Activated CD4-positive, alpha-beta T cell treated with anti-CD3 and anti-CD28 coated beads, Interleukin-2, amount 10 ng/mL, durations not matched to agents 24 days and 14 days (primary cell): ENCODE measurements around the gene CPLX3. TPM values are rescaled to one million over a fixed set of nuclear protein-coding genes. Genes with fewer than 3 reads are reported as not detected.
A peak's percentile ranks its signal among the peaks of the same experiment; 100 is the strongest.

ENCODE experiments used
- DNase-seq: peaks from one replicate; pipeline ENCODE4 v3.0.0; 2022
- H3K27ac Mint-ChIP-seq: one replicate; pipeline ENCODE4 v1.8.0; 2022; ENCODE audit warnings: mild to moderate bottlenecking, mixed read lengths
- H3K27me3 Mint-ChIP-seq: one replicate; pipeline ENCODE4 v1.8.0; 2022; ENCODE audit warnings: mixed read lengths
- H3K36me3 Mint-ChIP-seq: one replicate; pipeline ENCODE4 v1.8.0; 2022; ENCODE audit warnings: low read depth, mild to moderate bottlenecking, mixed read lengths
- H3K4me1 Mint-ChIP-seq: one replicate; pipeline ENCODE4 v1.8.0; 2021; ENCODE audit warnings: mixed read lengths
- H3K4me3 Mint-ChIP-seq: one replicate; pipeline ENCODE4 v1.8.0; 2022; ENCODE audit warnings: mild to moderate bottlenecking, moderate library complexity, mixed read lengths
- H3K9me3 Mint-ChIP-seq: one replicate; pipeline ENCODE4 v1.8.0; 2021; ENCODE audit warnings: mixed read lengths
- intact Hi-C: fragments of 100-400 bp; cut with micrococcal nuclease; formaldehyde crosslinking; loops from one replicate; pipeline ENCODE4 v1.15.1; 2023
- total RNA-seq: library from RNA; stranded (reverse); gene quantifications from 2 replicates; pipeline ENCODE4 v1.2.3, GENCODE V29; 2022

The CPLX3 gene
- total RNA-seq, 1 donor from 2014 or later = 0.09 TPM

DNA sequence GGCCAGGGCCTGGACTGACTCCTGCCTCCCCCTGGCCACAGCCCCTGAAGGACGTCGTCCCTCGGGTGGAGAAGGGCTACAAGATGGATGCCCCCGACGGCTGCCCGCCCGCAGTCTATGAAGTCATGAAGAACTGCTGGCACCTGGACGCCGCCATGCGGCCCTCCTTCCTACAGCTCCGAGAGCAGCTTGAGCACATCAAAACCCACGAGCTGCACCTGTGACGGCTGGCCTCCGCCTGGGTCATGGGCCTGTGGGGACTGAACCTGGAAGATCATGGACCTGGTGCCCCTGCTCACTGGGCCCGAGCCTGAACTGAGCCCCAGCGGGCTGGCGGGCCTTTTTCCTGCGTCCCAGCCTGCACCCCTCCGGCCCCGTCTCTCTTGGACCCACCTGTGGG lies 24.1 kb upstream of the CPLX3 start:
- H3K36me3 Mint-ChIP-seq = peaks cover 54% of the 10 kb centered on the region
- intact Hi-C loops = no loop called here
- H3K27me3 Mint-ChIP-seq = no peaks in the 10 kb centered on the region
- no peak overlapping the region for H3K27ac Mint-ChIP-seq
- H3K4me3 Mint-ChIP-seq = no peak overlapping the region
- DNase-seq = no peak
- peaks cover 29% of the 10 kb centered on the region for H3K4me1 Mint-ChIP-seq
- H3K9me3 Mint-ChIP-seq = no peaks in the 10 kb centered on the region

DNA sequence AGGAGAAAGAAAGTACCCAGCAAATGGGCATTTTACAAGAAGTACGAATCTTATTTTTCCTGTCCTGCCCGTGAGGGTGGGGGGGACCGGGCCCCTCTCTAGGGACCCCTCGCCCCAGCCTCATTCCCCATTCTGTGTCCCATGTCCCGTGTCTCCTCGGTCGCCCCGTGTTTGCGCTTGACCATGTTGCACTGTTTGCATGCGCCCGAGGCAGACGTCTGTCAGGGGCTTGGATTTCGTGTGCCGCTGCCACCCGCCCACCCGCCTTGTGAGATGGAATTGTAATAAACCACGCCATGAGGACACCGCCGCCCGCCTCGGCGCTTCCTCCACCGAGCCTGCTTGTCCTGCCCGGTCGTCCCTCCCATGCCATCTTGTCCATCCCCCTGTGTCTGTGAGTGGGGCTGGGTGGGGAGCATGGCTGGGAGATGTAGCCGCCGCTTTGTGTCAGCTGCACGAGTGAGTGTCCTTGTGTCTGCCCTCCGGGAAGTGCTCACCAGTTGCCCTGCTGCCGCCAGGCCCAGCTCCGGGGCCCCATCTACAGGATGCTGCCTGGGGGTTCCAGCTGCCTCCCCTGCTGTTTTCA lies 23.5 kb upstream of the CPLX3 start:
- Mint-ChIP-seq H3K4me3 (no peak overlapping the region), H3K27ac (no peak overlapping the region), H3K27me3 (no peaks in the 10 kb centered on the region), H3K36me3 (peaks cover 52% of the 10 kb centered on the region), H3K9me3 (no peaks in the 10 kb centered on the region), H3K4me1 (peaks cover 25% of the 10 kb centered on the region)
- no peak for DNase-seq
- intact Hi-C loops = no loop called here

DNA sequence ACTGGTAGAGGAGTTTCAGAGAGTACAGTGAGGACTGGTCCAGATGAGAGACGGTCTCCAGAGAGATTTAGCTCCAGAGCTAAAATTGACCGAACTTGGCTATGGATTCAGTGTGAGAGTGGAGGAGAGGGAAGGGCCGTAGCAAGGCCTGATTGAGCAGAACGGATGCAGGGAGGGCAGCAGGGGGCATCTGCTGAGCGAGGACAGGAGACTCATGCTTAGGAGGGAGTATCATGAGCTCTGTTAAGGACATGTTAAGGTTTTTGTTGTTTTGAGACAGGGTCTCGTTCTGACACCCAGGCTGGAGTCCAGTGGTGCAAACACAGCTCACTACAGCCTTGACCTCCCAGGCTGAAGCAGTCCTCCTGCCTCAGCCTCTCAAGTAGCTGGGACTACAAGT lies 21.5 kb upstream of the CPLX3 start:
- intact Hi-C loops = no loop called here
- no peak for DNase-seq
- Mint-ChIP-seq H3K4me1 (peaks cover 13% of the 10 kb centered on the region), H3K36me3 (peaks cover 40% of the 10 kb centered on the region), H3K9me3 (no peaks in the 10 kb centered on the region), H3K4me3 (no peak overlapping the region), H3K27ac (peak overlapping the region; percentile 56), H3K27me3 (no peaks in the 10 kb centered on the region)

DNA sequence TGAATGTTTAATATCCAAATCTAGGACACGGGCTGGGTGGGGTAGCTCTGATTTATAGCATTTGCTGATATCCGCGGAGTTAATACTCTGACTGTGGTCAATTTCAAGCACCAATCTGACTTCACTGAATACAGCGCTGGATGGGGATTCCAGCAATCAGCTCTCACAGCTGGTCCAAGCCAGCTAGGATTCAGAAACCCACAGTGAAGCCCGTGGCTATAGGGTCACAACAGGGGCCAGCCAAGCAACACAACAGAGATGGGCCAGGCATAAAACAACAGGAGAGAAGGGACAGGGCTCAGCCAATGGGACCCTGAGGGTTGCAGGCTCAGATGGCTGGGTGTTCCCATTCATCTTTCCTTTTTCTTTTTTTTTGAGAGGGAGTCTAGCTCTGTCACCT lies 19.1 kb upstream of the CPLX3 start:
- peaks cover 10% of the 10 kb centered on the region for H3K4me1 Mint-ChIP-seq
- no peaks in the 10 kb centered on the region for H3K27me3 Mint-ChIP-seq
- H3K27ac Mint-ChIP-seq = no peak overlapping the region
- intact Hi-C loops = no loop called here
- no peak overlapping the region for H3K4me3 Mint-ChIP-seq
- no peaks in the 10 kb centered on the region for H3K9me3 Mint-ChIP-seq
- peaks cover 24% of the 10 kb centered on the region for H3K36me3 Mint-ChIP-seq
- DNase-seq = no peak

DNA sequence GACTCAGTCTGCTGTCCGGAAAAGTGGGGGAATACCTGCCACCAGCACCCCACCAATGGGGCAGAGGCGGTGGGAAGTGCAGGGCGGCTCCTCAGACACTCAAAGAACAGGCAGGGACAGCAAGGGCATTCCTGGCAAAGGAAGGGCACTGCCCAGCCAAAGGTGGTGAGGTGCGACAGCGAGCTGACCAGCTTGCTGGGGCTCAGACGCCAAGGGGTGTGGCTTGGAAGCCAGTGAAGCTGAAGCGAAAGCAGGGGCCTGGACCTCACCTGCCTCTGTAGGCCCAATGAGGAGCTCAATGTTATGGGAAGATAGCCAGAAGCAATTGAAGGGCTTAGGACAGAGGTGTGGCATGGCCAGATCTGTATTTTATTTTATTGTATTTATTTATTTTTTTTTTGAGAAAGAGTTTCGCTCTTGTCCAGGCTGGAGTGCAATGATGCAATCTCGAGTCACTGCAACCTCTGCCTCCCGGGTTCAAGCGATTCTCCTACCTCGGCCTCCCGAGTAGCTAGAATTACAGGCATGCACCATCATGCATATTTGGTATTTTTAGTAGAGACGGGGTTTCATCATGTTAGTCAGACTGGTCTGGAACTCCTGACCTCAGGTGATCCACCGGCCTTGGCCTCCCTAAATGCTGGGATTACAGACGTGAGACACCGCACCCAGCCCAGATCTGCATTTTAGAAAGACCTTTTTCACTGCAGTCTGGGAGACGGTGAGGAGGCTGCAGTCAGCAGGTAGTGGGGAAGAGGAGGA lies 18.2 kb upstream of the CPLX3 start:
- H3K4me1 Mint-ChIP-seq = peaks cover 10% of the 10 kb centered on the region
- no peak overlapping the region for H3K27ac Mint-ChIP-seq
- H3K4me3 Mint-ChIP-seq = no peak overlapping the region

DNA sequence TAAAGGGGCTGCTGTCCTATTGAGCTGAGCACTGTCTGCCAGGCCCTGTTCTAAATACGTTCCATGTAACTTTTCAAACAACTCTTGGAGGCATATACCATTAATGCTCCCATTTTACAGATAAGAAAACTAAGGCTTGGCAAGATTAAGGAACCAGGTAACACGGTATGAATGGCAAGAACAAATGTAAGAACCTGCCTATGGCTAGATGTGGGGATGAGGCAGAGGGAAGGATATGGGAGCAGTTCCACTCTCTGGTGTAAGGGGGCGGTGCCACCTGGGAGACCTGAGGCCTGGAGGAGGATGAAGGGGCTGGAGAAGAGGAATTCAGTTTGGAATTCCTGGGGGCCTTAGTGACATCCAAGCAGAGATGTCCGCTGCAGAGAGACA lies 17.6 kb upstream of the CPLX3 start:
- intact Hi-C loops = no loop called here
- no peaks in the 10 kb centered on the region for H3K9me3 Mint-ChIP-seq
- DNase-seq = no peak
- H3K36me3 Mint-ChIP-seq = peaks cover 14% of the 10 kb centered on the region
- H3K4me1 Mint-ChIP-seq = peaks cover 10% of the 10 kb centered on the region
- peaks cover 3% of the 10 kb centered on the region for H3K27me3 Mint-ChIP-seq
- H3K27ac Mint-ChIP-seq = no peak overlapping the region
- no peak overlapping the region for H3K4me3 Mint-ChIP-seq

More for the DNA sequence above, 18.2 kb upstream of the CPLX3 start:
- no peak for DNase-seq
- peaks cover 2% of the 10 kb centered on the region for H3K27me3 Mint-ChIP-seq
- intact Hi-C loops = no loop called here
- peaks cover 17% of the 10 kb centered on the region for H3K36me3 Mint-ChIP-seq
- no peaks in the 10 kb centered on the region for H3K9me3 Mint-ChIP-seq

DNA sequence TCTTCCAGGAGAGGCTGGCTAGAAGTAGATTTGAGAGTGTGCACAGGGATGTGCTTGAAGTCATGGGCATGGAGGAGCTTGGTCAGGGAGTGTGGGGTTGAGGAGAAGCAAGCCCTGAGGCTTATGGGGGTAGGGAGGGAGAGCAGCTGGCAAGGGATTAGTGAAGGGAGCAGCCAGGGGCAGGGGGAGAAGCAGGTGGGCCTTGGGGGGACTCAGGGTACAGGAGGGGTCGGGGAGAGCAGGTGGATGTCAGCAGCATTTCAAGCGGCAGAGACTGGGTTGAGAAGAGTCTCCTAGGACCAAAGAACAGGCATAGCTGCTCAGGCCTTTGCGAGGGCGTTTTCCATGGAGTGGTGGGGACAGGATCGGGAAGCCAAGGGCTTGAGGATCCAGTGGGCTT lies 17.2 kb upstream of the CPLX3 start:
- Mint-ChIP-seq H3K9me3 (no peaks in the 10 kb centered on the region), H3K27me3 (peaks cover 3% of the 10 kb centered on the region), H3K4me1 (peaks cover 8% of the 10 kb centered on the region), H3K27ac (no peak overlapping the region), H3K36me3 (peaks cover 10% of the 10 kb centered on the region), H3K4me3 (no peak overlapping the region)
- intact Hi-C loops = no loop called here
- no peak for DNase-seq

DNA sequence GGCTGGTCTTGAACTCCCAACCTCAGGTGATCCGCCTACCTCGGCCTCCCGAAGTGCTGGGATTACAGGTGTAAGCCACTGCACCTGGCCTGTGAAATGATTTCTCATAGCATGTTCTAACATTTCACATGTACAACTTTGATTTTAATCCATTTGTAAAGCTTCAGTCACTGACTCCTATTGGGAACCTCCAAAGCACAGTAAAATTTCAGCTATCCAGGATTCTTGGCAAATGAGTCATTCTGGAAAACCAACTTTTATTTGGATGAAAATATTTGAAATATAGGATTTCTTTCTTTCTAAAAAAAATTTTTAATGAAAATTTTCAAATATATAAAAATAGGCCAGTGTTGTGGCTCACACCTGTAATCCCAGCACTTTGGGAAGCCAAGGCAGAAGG lies 16.5 kb upstream of the CPLX3 start:
- DNase-seq = no peak
- no peaks in the 10 kb centered on the region for H3K9me3 Mint-ChIP-seq
- peaks cover 8% of the 10 kb centered on the region for H3K4me1 Mint-ChIP-seq
- peaks cover 4% of the 10 kb centered on the region for H3K36me3 Mint-ChIP-seq
- intact Hi-C loops = no loop called here
- no peak overlapping the region for H3K4me3 Mint-ChIP-seq
- peaks cover 3% of the 10 kb centered on the region for H3K27me3 Mint-ChIP-seq
- H3K27ac Mint-ChIP-seq = no peak overlapping the region

DNA sequence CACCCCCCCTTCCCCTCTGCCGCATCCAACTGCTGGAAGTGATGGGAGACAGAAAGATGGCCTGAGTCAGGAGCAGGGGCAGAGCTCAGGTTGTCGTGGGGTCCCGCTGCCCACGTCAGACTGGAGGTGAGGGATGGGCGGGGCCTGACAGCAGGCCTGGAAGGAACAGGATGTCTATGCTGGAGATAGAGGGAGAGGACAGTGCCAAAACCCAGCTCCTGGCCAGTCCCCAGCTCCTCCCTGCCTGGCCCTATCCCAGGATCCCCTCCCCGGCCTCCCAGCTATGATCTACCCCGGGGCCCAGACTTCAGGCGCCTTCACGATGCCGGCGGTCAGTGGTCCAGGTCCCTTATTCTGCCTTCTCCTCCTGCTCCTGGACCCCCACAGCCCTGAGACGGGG lies 13.9 kb upstream of the CPLX3 start, which contains the start of gene LMAN1L:
Gene LMAN1L, plus strand, starts transcription at position 303 of the 400 bp plus-strand sequence. Its CDS starts 20 bp downstream, at position 323.
- intact Hi-C loops = no loop called here
- H3K4me1 Mint-ChIP-seq = peaks cover 4% of the 10 kb centered on the region
- peaks cover 5% of the 10 kb centered on the region for H3K27me3 Mint-ChIP-seq
- no peak within 1 kb of the TSS for H3K27ac Mint-ChIP-seq
- H3K36me3 Mint-ChIP-seq = no peaks in the 10 kb centered on the region
- H3K9me3 Mint-ChIP-seq = no peaks in the 10 kb centered on the region
- H3K4me3 Mint-ChIP-seq = no peak within 1 kb of the TSS
- no peak for DNase-seq

DNA sequence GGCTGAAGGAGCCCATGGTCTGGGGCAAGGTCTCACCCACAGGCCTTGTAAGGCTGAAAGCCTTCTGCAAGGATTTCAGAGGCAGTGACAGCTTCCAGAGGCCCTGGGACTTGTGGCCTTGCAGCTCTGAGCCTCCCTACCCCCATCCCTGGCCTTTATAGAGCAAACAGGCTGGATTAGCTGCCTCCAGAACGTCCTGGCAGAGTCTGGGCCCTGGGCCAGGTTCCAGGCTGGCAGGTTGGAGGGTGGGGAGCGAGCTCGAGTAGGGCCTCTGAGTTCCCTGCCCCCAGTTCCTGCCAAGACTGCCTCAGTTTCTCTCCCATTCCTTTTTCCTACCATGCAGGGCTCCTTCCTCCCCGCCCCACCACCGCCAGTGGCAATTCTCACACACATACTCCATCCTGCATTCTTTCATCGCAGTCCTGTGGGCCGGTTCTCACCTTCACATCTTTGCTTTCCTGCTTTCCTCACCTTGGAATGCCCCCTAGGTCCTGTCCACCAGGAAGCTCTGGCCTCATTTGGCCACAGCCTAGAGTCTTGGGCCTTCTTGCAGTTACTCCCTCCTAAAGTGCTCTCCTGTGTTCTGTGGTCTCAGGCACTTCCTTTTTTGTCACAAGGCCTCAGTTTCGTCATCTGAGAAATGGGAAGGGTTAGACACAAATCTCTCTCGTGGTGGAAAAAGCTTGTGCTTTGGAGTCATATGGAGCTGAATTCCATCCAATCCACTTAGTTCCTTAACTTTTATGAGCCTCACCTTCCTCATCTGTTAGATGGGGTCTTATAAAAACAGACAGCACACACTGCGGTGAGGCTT lies 11.1 kb upstream of the CPLX3 start:
- peak overlapping the region; percentile 28 for H3K27ac Mint-ChIP-seq
- peaks cover 5% of the 10 kb centered on the region for H3K27me3 Mint-ChIP-seq
- H3K36me3 Mint-ChIP-seq = no peaks in the 10 kb centered on the region
- intact Hi-C loops = no loop called here
- no peak for DNase-seq
- no peaks in the 10 kb centered on the region for H3K9me3 Mint-ChIP-seq
- H3K4me3 Mint-ChIP-seq = no peak overlapping the region
- H3K4me1 Mint-ChIP-seq = peaks cover 12% of the 10 kb centered on the region

DNA sequence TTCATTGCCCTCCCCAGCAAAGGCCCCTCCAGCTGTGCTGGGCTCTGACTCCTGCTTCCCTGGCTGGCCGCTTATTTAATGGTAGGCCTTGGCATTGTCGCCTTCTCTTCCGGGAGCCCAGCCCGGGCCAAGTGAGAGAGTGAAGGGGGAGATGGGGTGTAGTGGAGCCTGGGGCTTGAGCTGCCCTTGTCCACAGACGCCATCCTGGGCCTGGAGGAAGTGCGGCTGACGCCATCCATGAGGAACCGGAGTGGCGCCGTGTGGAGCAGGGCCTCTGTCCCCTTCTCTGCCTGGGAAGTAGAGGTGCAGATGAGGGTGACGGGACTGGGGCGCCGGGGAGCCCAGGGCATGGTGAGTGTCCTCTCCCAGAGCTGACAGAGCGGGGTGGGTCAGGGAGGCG lies 10.5 kb upstream of the CPLX3 start:
- peaks cover 12% of the 10 kb centered on the region for H3K4me1 Mint-ChIP-seq
- no peak overlapping the region for H3K4me3 Mint-ChIP-seq
- no peaks in the 10 kb centered on the region for H3K9me3 Mint-ChIP-seq
- H3K27me3 Mint-ChIP-seq = peaks cover 5% of the 10 kb centered on the region
- no peaks in the 10 kb centered on the region for H3K36me3 Mint-ChIP-seq
- intact Hi-C loops = no loop called here
- no peak overlapping the region for H3K27ac Mint-ChIP-seq
- no peak for DNase-seq

DNA sequence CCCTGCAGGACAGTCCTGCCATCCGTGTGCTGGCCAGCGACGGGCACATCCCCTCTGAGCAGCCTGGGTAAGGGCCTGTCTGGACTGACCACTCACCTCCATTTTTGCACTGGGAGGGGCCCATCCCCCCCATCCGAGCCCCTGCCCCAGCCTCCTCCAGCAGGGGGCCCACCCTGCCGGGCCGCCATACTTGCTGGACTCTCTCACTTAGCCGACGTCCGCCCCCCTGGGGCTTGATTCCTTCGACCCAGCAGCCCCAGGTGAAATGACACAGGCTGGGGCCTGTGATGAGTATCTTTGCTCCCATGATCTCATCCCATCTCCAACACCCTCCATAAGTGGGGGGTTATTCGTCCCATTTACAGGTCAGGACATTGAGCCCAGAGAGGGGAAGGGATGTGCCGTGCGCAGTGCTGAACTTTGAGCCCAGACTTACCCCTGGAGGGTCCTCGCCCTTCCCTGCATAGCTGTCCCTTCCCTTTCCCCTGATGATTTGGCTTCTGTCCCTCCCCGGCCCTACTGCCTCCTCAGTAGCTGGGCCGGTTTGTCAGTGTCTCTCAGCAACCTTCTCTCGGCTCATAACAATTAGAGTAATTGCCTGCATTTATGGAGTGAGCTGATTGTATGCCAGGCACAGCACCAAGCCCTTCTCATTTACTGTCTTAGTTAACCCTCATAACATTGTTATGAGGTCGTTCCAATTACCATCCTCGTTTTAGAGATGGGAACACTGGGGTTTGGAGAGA lies 9.6 kb upstream of the CPLX3 start:
- no peaks in the 10 kb centered on the region for H3K9me3 Mint-ChIP-seq
- DNase-seq = no peak
- no peak overlapping the region for H3K4me3 Mint-ChIP-seq
- no peaks in the 10 kb centered on the region for H3K36me3 Mint-ChIP-seq
- peaks cover 5% of the 10 kb centered on the region for H3K27me3 Mint-ChIP-seq
- peaks cover 12% of the 10 kb centered on the region for H3K4me1 Mint-ChIP-seq
- no peak overlapping the region for H3K27ac Mint-ChIP-seq
- intact Hi-C loops = no loop called here

DNA sequence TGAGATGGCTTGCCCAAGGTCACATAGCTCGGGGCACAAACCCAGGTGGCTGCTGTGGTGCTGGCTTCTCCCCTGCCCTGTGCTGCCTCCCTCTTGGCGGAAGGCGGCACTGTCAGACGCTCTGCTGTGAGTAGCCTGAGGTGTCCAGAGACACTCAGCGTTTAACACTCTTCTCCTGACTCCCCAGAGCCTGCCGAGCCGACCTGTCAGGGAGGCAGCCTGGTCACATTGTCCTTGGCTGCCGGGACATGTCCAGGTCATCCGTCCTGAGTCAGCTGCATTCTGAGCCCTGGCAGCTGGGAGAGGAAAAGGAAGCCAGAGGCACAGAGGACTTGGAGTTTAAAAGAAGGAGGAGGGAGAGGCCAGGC lies 9.1 kb upstream of the CPLX3 start:
- intact Hi-C loops = no loop called here
- Mint-ChIP-seq H3K4me3 (no peak overlapping the region), H3K9me3 (no peaks in the 10 kb centered on the region), H3K27ac (no peak overlapping the region), H3K36me3 (no peaks in the 10 kb centered on the region), H3K4me1 (peaks cover 12% of the 10 kb centered on the region), H3K27me3 (peaks cover 5% of the 10 kb centered on the region)
- no peak for DNase-seq

DNA sequence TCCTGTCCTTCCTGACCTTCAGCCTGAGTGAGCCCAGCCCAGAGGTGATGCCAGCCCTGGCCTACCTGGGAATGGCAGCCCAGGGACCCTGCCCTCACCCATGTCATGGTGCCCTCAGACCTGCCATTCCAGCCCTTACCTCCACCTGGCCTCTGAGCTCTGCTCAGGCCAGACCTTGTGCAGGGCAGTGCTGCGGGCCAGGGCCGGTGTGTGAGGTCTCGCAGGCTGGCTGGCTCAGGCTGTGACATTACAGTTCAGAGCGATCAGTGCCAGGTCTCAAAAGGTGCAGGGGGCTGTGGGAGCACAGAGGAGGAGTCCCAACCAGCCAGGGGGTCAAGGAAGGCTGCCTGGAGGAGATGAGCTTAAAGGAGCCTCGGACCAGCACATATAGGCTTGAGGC lies 6.4 kb upstream of the CPLX3 start:
- H3K27me3 Mint-ChIP-seq = peaks cover 11% of the 10 kb centered on the region

More for the DNA sequence above, 6.4 kb upstream of the CPLX3 start:
- Mint-ChIP-seq H3K36me3 (no peaks in the 10 kb centered on the region), H3K4me3 (no peak overlapping the region), H3K4me1 (peaks cover 12% of the 10 kb centered on the region), H3K9me3 (no peaks in the 10 kb centered on the region), H3K27ac (no peak overlapping the region)
- DNase-seq = no peak
- intact Hi-C loops = no loop called here
